BE2C (cell line): ENCODE results near the gene CDK8.

Experiments used
- DNase-seq: peaks from one replicate; pipeline ENCODE4 v3.0.0-alpha.2; 2020
- H3K27me3 ChIP-seq: fragments of 250-450 bp; sonication (Bioruptor Pico); 2 replicates; pipeline ENCODE4 v1.5.1; 2020; ENCODE audit warnings: mild to moderate bottlenecking
- H3K36me3 ChIP-seq: fragments of 250-450 bp; sonication (Bioruptor Pico); 2 replicates; pipeline ENCODE4 v1.5.1; 2020; ENCODE audit warnings: mild to moderate bottlenecking
- H3K4me1 ChIP-seq: fragments of 250-450 bp; sonication (Bioruptor Pico); 2 replicates; pipeline ENCODE4 v1.5.1; 2020
- H3K4me3 ChIP-seq: 2 replicates; pipeline ENCODE4 v1.5.1; 2011; ENCODE audit warnings: low read depth, low read length
- H3K9me3 ChIP-seq: fragments of 250-450 bp; sonication (Bioruptor Pico); 2 replicates; pipeline ENCODE4 v1.5.1; 2020
- CTCF ChIP-seq: IDR thresholded peaks from 2 replicates; pipeline ENCODE4 v1.5.1; 2012; ENCODE audit warnings: mild to moderate bottlenecking, low read depth, low read length

CDK8 gene

GRCh38 chr13:26435171-26435570, 181.2 kb downstream of the CDK8 start:
- Histone ChIP-seq H3K4me3 (no peak overlapping the region), H3K9me3 (no peaks in the 10 kb centered on the region), H3K36me3 (no peaks in the 10 kb centered on the region), H3K27me3 (no peaks in the 10 kb centered on the region), H3K4me1 (no peaks in the 10 kb centered on the region)
- no peak for TF ChIP-seq CTCF
- DNase-seq = no peak

- no peak for TF ChIP-seq CTCF
- Histone ChIP-seq H3K9me3 (no peaks in the 10 kb centered on the region), H3K36me3 (no peaks in the 10 kb centered on the region), H3K4me3 (no peak overlapping the region), H3K4me1 (no peaks in the 10 kb centered on the region), H3K27me3 (no peaks in the 10 kb centered on the region)
- DNase-seq = no peak
These were observed 181.7 kb downstream of the CDK8 start for GRCh38 chr13:26435646-26436045.

- H3K4me1 ChIP-seq = no peaks in the 10 kb centered on the region
- no peaks in the 10 kb centered on the region for H3K9me3 ChIP-seq
These were observed 183.0 kb downstream of the CDK8 start for GRCh38 chr13:26436914-26437313.

GRCh38 chr13:26440111-26440510, 186.2 kb downstream of the CDK8 start:
- Histone ChIP-seq H3K9me3 (no peaks in the 10 kb centered on the region), H3K36me3 (no peaks in the 10 kb centered on the region), H3K27me3 (no peaks in the 10 kb centered on the region), H3K4me1 (no peaks in the 10 kb centered on the region), H3K4me3 (no peak overlapping the region)
- TF ChIP-seq CTCF = no peak
- no peak for DNase-seq

More at GRCh38 chr13:26436914-26437313, 183.0 kb downstream of the CDK8 start:
- Histone ChIP-seq H3K27me3 (no peaks in the 10 kb centered on the region), H3K4me3 (no peak overlapping the region), H3K36me3 (no peaks in the 10 kb centered on the region)
- no peak for DNase-seq
- TF ChIP-seq CTCF = no peak

GRCh38 chr13:26441476-26441875, 187.5 kb downstream of the CDK8 start:
- Histone ChIP-seq H3K4me3 (no peak overlapping the region), H3K27me3 (no peaks in the 10 kb centered on the region), H3K4me1 (no peaks in the 10 kb centered on the region), H3K9me3 (no peaks in the 10 kb centered on the region), H3K36me3 (no peaks in the 10 kb centered on the region)
- DNase-seq = no peak
- TF ChIP-seq CTCF = no peak

GRCh38 chr13:26442541-26442940, 188.6 kb downstream of the CDK8 start:
- Histone ChIP-seq H3K27me3 (no peaks in the 10 kb centered on the region), H3K36me3 (no peaks in the 10 kb centered on the region), H3K4me3 (no peak overlapping the region), H3K9me3 (no peaks in the 10 kb centered on the region), H3K4me1 (no peaks in the 10 kb centered on the region)
- no peak for TF ChIP-seq CTCF
- no peak for DNase-seq
